H1 (cell line): Measurements from ENCODE around the gene TTBK1.

Source experiments
- ATF3 ChIP-seq: IDR thresholded peaks from 2 replicates; pipeline ENCODE4 v1.6.1; 2011; ENCODE audit warnings: low read depth, mild to moderate bottlenecking, low read length; ENCODE audit not compliant: insufficient read depth
- CTCF ChIP-seq, 3 experiments: IDR thresholded peaks; 1 replicate in 2 of 3; 2 replicates in 1 of 3; pipeline versions ENCODE4 v1.5.1 to v1.6.1; 2011; ENCODE audit warnings: low read length in 3 of 3, mild to moderate bottlenecking in 3 of 3, inconsistent platforms in 2 of 3, low read depth in 1 of 3, moderate library complexity in 1 of 3; ENCODE audit not compliant: insufficient read depth in 1 of 3; ENCODE audit errors: control extremely low read depth in 1 of 3
- EZH2 ChIP-seq: fragments of 200-600 bp; sonication (generic); IDR thresholded peaks from 2 replicates; pipeline ENCODE4 v1.7.1; 2012; ENCODE audit warnings: low read depth, mild to moderate bottlenecking, moderate library complexity, low read length, inconsistent platforms; ENCODE audit not compliant: severe bottlenecking
- GABPA ChIP-seq: IDR thresholded peaks from 2 replicates; pipeline ENCODE4 v1.6.1; 2011; ENCODE audit warnings: mild to moderate bottlenecking, low read length, moderate library complexity, borderline replicate concordance; ENCODE audit not compliant: insufficient read depth
- JUND ChIP-seq: IDR thresholded peaks from 2 replicates; pipeline ENCODE4 v1.6.1; 2011; ENCODE audit warnings: mild to moderate bottlenecking, improper control_type of control experiment, low read length
- MAFK ChIP-seq: IDR thresholded peaks from 2 replicates; pipeline ENCODE4 v1.6.1; 2012; ENCODE audit warnings: low read depth, mild to moderate bottlenecking, improper control_type of control experiment, low read length
- POLR2A ChIP-seq, 2 experiments: IDR thresholded peaks; 1 replicate in 1 of 2; 2 replicates in 1 of 2; pipeline ENCODE4 v1.6.1; 2011; ENCODE audit warnings: low read depth in 2 of 2, low read length in 2 of 2, mild to moderate bottlenecking in 2 of 2; ENCODE audit errors: control extremely low read depth in 1 of 2
- POLR2AphosphoS5 ChIP-seq: IDR thresholded peaks from 2 replicates; pipeline ENCODE4 v1.6.1; 2011; ENCODE audit warnings: low read depth, low read length
- RAD21 ChIP-seq, 2 experiments: IDR thresholded peaks in 1 of 2; conservative IDR thresholded peaks in 1 of 2; 2 replicates each; pipeline ENCODE4 v1.6.1; 2011; ENCODE audit warnings: low read depth in 2 of 2, low read length in 2 of 2, improper control_type of control experiment in 1 of 2, inconsistent platforms in 1 of 2, mild to moderate bottlenecking in 1 of 2, moderate library complexity in 1 of 2
- RNF2 ChIP-seq: fragments of 200-900, 300-1000 bp; sonication (generic); IDR thresholded peaks from 2 replicates; pipeline ENCODE4 v1.7.1; 2016; ENCODE audit warnings: borderline replicate concordance, low read depth, mild to moderate bottlenecking, antibody characterized with exemption, low read length; ENCODE audit not compliant: poor library complexity, severe bottlenecking; ENCODE audit errors: missing control alignments
- SP1 ChIP-seq: IDR thresholded peaks from 2 replicates; pipeline ENCODE4 v1.6.1; 2011; ENCODE audit warnings: low read depth, low read length
- SRF ChIP-seq: IDR thresholded peaks from 2 replicates; pipeline ENCODE4 v1.6.1; 2011; ENCODE audit warnings: mild to moderate bottlenecking, low read depth, low read length, moderate library complexity
- TEAD4 ChIP-seq: IDR thresholded peaks from 2 replicates; pipeline ENCODE4 v1.6.1; 2012; ENCODE audit warnings: low read depth, low read length, inconsistent platforms, mixed read lengths
- TF ChIP-seq, protein P1 (sequence below): IDR thresholded peaks from 2 replicates; pipeline ENCODE4 v1.6.1; 2012; ENCODE audit warnings: inconsistent platforms

GRCh38 chr6:43282060-43282459, 38.8 kb downstream of the TTBK1 start:
- TF ChIP-seq CTCF (IDR thresholded peaks at IDR 0.05; ENCODE audit: control extremely low read depth in 1 of 3, insufficient read depth in 1 of 3, low read depth in 1 of 3, low read length in 3 of 3) (no peak), SP1 (no peak), TEAD4 (no peak), MAFK (no peak), RAD21 (IDR thresholded peaks at IDR 0.05 in 1 of 2, conservative IDR thresholded peaks at IDR 0.05 in 1 of 2; ENCODE audit: low read depth in 2 of 2, low read length in 2 of 2) (no peak), JUND (no peak), ATF3 (no peak), SRF (no peak), POLR2A (IDR thresholded peaks at IDR 0.05; ENCODE audit: control extremely low read depth in 1 of 2, low read depth in 2 of 2, low read length in 2 of 2) (no peak), GABPA (no peak), EZH2 (no peak), POLR2AphosphoS5 (no peak), RNF2 (no peak)
- TF ChIP-seq, protein P1, sequence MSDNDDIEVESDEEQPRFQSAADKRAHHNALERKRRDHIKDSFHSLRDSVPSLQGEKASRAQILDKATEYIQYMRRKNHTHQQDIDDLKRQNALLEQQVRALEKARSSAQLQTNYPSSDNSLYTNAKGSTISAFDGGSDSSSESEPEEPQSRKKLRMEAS = no peak
